DMS53 treated with DMSO at 0.1 percent for 48 hours (cell line): ENCODE results near the gene PLCXD3.

Experiments
- DNase-seq: peaks from one replicate; lab custom pipeline; 2025; ENCODE audit not compliant: unreplicated experiment; lab: John Stamatoyannopoulos, UW

The PLCXD3 gene

DNA sequence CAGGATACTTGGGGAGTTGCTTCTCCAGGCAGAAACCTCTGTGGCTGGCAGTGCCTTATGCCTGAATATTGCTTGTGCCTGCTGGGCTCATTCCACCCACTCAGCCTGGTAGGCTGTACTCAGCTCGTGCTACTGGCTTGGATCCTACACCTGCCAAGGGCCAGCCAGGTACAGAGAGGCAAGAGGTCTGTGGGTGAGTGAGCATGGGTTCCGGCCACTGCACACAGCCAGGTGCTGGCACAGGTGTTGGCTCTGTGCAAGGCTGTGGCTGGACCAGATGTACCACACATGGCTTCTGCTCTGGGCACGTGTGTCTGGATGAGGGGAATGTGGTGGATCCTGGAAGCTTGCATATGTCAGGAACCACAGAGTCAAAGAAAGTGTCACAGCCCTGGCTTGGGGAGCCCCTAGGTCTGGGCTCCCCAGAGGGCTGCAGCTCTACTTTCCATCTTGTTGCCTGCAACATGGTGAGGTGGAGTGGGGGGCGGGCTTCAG lies 220.4 kb downstream of the PLCXD3 start:
- DNase-seq = no peak

DNA sequence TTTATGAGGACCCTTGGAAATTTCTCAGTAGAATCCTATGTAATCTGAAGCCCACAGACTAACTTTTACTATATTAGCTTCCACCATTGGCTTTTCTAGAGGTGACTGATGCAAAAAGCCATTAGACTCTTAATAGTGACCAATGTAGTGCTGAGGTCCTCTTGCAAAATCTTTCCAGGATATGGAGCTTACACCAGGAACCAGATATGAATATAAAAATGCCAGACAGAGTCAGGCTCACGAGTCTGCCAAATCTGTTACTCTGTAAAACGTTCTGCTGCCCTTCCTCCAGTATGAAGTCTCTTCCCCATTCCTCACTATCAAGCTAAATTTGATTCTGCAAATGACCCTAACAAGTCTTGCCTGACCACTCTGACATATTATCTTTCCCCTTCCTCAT lies 223.7 kb downstream of the PLCXD3 start:
- no peak for DNase-seq

DNA sequence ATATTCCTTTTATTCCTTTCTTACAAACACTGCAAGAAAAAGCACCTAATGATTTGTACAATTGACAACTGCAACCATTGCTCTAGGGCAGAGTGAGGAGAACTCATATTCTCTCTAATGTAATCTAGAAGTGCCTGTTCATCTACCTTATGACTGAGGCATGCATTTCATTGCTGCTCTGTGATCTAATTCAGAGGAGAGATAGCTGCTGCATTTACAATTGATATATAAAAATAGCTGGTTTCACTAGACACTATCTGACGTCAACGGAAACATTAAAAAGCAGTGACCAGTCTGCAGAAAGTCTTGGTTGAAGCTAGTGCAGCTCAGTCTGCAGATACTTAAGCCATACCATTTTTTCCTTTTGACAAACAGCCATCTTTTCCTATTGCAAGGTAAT lies 224.2 kb downstream of the PLCXD3 start:
- no peak for DNase-seq

- DNase-seq = no peak
These were observed 225.5 kb downstream of the PLCXD3 start for GRCh38 chr5:41284938-41285337.

DNA sequence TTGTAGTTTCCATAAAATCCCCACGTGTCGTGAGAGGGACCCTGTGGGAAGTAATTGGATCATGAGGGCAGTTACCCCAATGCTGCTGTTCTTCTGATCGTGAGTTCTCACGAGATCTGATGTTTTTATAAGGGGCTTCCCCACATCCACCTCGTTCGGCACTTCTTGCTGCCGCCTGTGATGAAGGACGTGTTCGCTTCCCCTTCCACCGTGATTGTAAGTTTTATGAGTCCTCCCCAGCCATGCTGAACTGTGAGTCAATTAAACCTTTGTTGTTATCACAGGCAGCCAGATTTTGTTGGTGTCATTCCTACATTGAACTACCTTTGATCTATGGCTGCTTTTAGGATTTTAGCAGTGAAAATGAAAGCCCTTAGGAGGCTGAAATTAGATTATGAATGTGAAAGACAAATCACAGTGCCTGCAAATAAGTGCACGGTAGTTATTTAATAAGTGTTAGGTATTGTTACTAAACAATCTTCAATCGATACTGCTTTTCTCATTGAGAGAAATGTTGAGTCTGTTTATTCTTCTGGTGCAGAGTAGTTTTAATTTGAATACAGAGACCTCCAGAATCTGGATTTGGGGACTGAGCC lies 229.1 kb downstream of the PLCXD3 start:
- no peak for DNase-seq

DNA sequence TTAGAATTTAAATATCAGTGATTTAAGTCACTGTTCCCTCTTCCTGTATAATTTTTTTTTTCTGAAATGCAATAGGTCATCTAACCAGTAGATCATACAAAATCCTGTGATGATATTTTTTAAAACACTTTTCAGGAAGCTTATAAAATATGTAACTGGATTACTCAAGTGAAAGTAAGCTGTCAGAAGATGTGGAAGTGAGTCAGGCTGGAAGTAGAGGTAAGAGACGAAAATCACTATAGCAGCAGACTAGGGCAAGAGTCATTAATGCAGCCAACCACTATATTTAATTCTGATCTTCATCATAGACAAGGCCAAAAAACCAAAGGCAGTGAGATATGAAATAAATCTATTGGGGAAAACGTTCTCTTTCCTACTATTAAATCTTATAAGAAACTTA lies 231.4 kb downstream of the PLCXD3 start:
- DNase-seq = no peak

DNA sequence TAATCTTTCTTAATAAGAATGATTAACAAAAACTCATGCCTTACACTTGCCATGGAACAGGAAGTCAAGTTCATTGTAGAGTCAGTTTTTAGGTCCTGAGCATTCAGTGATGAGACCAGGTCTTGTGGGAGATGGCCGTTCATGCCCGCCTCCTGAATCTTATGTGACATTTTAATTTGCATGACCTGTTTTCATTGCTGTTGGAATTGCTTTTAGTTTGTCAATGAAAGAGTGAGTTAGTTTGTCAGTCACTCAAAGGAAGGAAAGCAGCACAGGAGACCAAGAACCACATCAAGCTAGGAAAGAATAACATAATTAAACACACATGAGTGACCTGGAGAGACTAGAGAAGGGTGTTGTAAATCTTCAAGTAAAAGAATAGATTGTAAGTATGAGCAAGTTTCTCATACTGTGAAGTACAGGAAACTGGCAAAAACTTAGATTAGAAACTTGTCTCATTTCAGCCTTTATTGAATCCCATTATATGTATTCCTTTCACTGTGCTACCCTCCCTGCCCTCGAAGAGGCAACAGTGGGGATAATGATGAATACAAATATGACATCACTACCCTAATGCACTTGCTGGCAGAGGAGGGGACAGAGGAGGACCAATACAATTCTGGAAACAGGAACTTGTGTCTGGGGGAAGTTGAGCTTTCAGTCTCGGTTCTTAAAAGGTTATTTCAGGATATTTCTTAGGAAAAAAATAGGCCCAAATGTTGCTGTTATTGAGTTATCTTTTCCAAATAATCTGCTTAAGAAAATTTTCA lies 232.7 kb downstream of the PLCXD3 start:
- no peak for DNase-seq

GRCh38 chr5:41275813-41276512 lies 234.4 kb downstream of the PLCXD3 start:
- DNase-seq = no peak

GRCh38 chr5:41270423-41271251 lies 239.8 kb downstream of the PLCXD3 start:
- DNase-seq = peak; percentile 51

GRCh38 chr5:41268894-41269293 lies 241.5 kb downstream of the PLCXD3 start:
- no peak for DNase-seq

DNA sequence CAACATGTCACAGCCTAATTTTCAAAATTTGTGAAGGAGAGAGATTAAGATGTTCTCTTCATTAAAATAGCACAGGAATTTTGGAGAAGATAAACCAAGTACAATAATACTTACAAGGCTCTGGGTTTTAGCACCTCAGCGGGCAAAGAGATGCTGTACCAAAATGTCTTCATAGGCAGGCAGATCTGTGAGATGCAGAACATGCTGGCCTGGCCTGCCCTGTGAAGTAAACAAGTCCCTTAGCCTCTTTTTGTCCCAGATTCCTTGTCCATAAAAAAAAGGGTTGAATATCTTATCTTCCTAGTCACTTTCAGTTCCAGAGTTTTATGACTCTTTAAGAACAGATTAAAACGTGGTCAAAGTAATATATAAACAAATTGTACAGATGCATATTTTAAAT lies 244.0 kb downstream of the PLCXD3 start:
- DNase-seq = no peak

- no peak for DNase-seq
These were observed 246.4 kb downstream of the PLCXD3 start for GRCh38 chr5:41264019-41264418.

- DNase-seq = no peak
These were observed 247.1 kb downstream of the PLCXD3 start for GRCh38 chr5:41263335-41263734.
